Calu3 (cell line): ENCODE data around the gene ANKLE2. TPM values are rescaled to one million over a fixed set of nuclear protein-coding genes. Genes with fewer than 3 reads are reported as not detected.

Experiments
- BruUV-seq: library from RNA; stranded (reverse); fragments of 400-500 nt; replicated peaks from 2 replicates; lab custom pipeline; 2021; lab: Mats Ljungman, UMichigan
- CTCF ChIA-PET: fragments of 300-600 bp; sonication (Branson Sonifier 250); formaldehyde crosslinking; loops from one replicate; lab custom pipeline; 2022; ENCODE audit warnings: antibody characterized with exemption; lab: Charles Lee
- DNase-seq: peaks from one replicate; pipeline ENCODE4 v3.0.0; 2022
- H3K27ac Mint-ChIP-seq: one replicate; pipeline ENCODE4 v1.8.0; 2022; ENCODE audit warnings: mixed read lengths; ENCODE audit not compliant: unreplicated experiment
- H3K27me3 Mint-ChIP-seq: one replicate; pipeline ENCODE4 v1.8.0; 2022; ENCODE audit warnings: mixed read lengths; ENCODE audit not compliant: unreplicated experiment
- H3K36me3 Mint-ChIP-seq: one replicate; pipeline ENCODE4 v1.8.0; 2022; ENCODE audit warnings: mild to moderate bottlenecking, moderate library complexity, mixed read lengths; ENCODE audit not compliant: insufficient read depth, unreplicated experiment
- H3K4me1 Mint-ChIP-seq: one replicate; pipeline ENCODE4 v1.8.0; 2022; ENCODE audit warnings: mild to moderate bottlenecking, low read depth, mixed read lengths; ENCODE audit not compliant: unreplicated experiment
- H3K4me3 Mint-ChIP-seq: one replicate; pipeline ENCODE4 v1.8.0; 2022; ENCODE audit warnings: mild to moderate bottlenecking, low read depth, moderate library complexity, mixed read lengths; ENCODE audit not compliant: unreplicated experiment
- H3K9me3 Mint-ChIP-seq: one replicate; pipeline ENCODE4 v1.8.0; 2022; ENCODE audit warnings: low read depth, mixed read lengths; ENCODE audit not compliant: unreplicated experiment
- intact Hi-C: fragments of 100-400 bp; cut with micrococcal nuclease; formaldehyde crosslinking; loops from one replicate; pipeline ENCODE4 v1.10.0; 2022; ENCODE audit not compliant: unreplicated experiment
- total RNA-seq: library from RNA; stranded (reverse); gene quantifications from 2 replicates; pipeline ENCODE4 v1.2.3, GENCODE V29; 2022
- TF ChIP-seq, protein P1 (sequence below): fragments of 200-600 bp; IDR thresholded peaks from one replicate; pipeline ENCODE4 v1.8.0; 2022; ENCODE audit warnings: antibody characterized with exemption; ENCODE audit not compliant: unreplicated experiment

Gene ANKLE2
- total RNA-seq, 1 experiment from 2014 or later: 190 TPM

DNA sequence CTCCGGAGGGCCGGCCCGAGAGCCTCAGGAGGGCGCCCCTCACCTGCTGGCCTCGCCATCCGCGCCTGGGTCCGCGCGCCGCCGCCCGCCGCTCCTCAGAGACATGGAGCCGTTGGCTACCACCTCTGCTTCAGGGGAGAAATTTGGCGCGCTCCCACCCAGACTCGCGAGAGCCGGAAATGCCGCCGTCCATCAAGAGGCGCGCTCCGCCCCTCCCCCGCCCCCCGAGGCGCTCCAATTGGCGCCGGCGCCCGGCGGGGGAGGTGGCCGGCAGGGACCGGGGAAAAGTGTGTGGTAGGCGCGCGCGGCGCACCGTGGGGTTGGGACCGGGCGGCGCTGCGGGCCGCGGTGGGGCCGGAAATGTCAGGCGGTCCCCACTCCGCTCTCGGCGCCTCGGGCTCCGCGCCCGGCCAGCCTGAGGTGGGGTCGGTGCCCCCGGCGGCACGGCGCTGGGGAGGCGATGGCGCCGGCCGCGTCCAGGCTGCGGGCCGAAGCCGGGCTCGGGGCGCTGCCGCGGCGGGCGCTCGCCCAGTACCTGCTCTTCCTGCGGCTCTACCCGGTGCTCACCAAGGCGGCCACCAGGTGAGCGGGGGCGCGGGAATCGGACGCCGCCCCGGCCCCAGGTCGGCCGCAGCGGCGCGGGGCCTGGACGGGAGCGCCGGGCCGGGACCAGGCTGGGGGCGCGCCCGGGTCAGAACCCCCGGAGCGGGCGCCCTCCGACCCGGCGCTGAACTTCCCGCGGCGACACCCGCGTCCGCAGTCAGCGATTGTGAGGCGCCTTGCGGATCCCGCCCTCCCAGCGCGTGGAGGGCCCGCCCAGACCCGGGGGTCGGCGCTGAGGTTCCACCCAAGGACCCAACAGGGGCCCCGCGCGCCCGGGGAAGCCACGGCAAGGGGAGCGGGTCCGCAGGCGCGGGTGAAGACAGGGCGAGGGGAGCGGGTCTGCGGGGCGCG is 74.1 kb downstream of the ANKLE2 start, which contains the start of the genes POLE and PXMP2:
POLE (minus strand) TSS at position 132 of the 954 bp plus-strand sequence; CDS start at position 105, 27 bp downstream.
PXMP2 (plus strand) TSS at position 377 of the 954 bp plus-strand sequence; CDS start at position 461, 84 bp downstream.
- intact Hi-C loops: no loop called here
- no TSS peak for BruUV-seq
- TF ChIP-seq, protein P1, sequence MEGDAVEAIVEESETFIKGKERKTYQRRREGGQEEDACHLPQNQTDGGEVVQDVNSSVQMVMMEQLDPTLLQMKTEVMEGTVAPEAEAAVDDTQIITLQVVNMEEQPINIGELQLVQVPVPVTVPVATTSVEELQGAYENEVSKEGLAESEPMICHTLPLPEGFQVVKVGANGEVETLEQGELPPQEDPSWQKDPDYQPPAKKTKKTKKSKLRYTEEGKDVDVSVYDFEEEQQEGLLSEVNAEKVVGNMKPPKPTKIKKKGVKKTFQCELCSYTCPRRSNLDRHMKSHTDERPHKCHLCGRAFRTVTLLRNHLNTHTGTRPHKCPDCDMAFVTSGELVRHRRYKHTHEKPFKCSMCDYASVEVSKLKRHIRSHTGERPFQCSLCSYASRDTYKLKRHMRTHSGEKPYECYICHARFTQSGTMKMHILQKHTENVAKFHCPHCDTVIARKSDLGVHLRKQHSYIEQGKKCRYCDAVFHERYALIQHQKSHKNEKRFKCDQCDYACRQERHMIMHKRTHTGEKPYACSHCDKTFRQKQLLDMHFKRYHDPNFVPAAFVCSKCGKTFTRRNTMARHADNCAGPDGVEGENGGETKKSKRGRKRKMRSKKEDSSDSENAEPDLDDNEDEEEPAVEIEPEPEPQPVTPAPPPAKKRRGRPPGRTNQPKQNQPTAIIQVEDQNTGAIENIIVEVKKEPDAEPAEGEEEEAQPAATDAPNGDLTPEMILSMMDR: no peak
- Mint-ChIP-seq H3K4me3 (peak within 1 kb of the TSS; percentile 86), H3K36me3 (peaks cover 42% of the 10 kb centered on the region), H3K27me3 (no peaks in the 10 kb centered on the region), H3K9me3 (peaks cover 3% of the 10 kb centered on the region), H3K4me1 (peaks cover 15% of the 10 kb centered on the region), H3K27ac (peak within 1 kb of the TSS; percentile 83)
- CTCF ChIA-PET: no interaction called here
- DNase-seq: peak; percentile 99

DNA sequence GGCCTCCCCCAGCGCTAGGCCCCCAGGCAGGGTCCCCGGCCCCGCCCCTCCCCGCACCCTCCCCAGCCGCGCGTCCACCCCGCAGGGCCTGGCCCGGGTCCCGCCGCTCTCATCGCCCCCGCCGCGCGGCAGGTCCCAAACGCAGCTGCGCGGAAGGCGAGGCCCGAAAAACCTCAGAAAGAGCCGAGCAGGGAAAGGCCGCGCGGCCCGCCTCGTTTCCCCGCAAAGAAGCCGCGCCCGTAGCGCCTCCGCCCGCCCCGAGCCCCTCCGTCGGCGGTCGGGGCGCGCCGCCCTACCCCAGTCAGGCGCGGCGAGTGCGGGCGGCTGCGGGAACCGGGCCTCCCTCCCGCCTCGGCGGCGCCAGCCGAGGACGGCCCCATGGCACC is 74.8 kb downstream of the ANKLE2 start:
- H3K27me3 Mint-ChIP-seq: no peaks in the 10 kb centered on the region
- peak overlapping the region; percentile 86 for H3K4me3 Mint-ChIP-seq
- TF ChIP-seq, protein P1: no peak
- peaks cover 42% of the 10 kb centered on the region for H3K36me3 Mint-ChIP-seq
- peaks cover 3% of the 10 kb centered on the region for H3K9me3 Mint-ChIP-seq
- CTCF ChIA-PET: no interaction called here
- DNase-seq: no peak
- H3K4me1 Mint-ChIP-seq: peaks cover 15% of the 10 kb centered on the region
- intact Hi-C loops: no loop called here
- H3K27ac Mint-ChIP-seq: peak overlapping the region; percentile 83
- BruUV-seq: no TSS peak

DNA sequence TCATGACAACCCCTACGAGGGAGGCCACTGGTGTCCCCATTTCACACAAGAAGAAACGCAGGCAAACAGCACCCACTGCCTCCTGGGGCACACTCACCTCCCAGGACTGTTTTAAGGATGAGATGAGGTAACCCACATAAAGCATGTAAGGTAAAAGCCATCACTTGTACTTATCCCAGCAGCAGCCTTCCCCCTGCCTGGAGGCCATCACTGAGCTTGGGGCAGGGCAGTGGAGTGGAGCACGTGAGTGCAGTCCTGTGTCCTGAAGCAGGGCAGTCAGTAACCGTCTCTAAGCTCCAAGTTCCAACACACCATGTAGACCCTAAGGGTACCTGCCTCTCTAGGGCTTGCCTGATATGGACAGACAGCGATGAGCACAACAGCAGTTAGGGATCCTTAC is 76.2 kb downstream of the ANKLE2 start:
- CTCF ChIA-PET: no interaction called here
- H3K4me3 Mint-ChIP-seq: peak overlapping the region; percentile 86
- BruUV-seq: TSS peak; percentile 90

DNA sequence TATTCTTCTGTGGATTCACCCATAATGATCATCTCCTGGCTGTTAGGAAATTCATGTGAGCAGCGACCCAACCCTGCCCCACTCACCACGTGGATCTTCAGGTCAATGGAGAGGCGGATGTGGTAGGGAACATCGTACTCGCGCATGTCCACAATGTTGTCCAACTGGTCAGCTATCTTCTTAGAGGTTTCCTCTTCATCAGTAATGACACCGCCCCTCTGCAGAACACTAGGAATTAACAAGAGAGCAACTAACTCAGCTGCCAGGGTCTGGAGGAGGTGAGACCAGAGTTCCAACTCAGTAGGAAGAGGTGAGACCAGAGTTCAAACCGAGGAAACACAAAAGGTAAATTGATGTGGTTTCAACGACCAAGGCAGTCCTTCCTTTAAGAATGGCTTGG is 84.1 kb downstream of the ANKLE2 start:
- CTCF ChIA-PET: no interaction called here
- Mint-ChIP-seq H3K4me3 (no peak overlapping the region), H3K27me3 (no peaks in the 10 kb centered on the region), H3K27ac (no peak overlapping the region), H3K4me1 (no peaks in the 10 kb centered on the region), H3K36me3 (peaks cover 55% of the 10 kb centered on the region), H3K9me3 (no peaks in the 10 kb centered on the region)
- no TSS peak for BruUV-seq
- TF ChIP-seq, protein P1: no peak
- intact Hi-C loops: no loop called here
- DNase-seq: no peak

More for the DNA sequence above, 76.2 kb downstream of the ANKLE2 start:
- intact Hi-C loops: no loop called here
- no peaks in the 10 kb centered on the region for H3K27me3 Mint-ChIP-seq
- H3K4me1 Mint-ChIP-seq: peaks cover 15% of the 10 kb centered on the region
- H3K27ac Mint-ChIP-seq: peak overlapping the region; percentile 42
- DNase-seq: no peak
- TF ChIP-seq, protein P1: no peak
- H3K36me3 Mint-ChIP-seq: peaks cover 45% of the 10 kb centered on the region
- H3K9me3 Mint-ChIP-seq: peaks cover 3% of the 10 kb centered on the region
